ENCODE data around the gene RABGEF1.

The RABGEF1 gene

GRCh38 chr7:66725843-66726242 is 14.7 kb upstream of the RABGEF1 start:
- no peak for TF ChIP-seq CTCF (conservative IDR thresholded peaks at IDR 0.05; ENCODE audit: low read length)
- no peak for DNase-seq (ENCODE audit: low read depth)
- H3K4me3 ChIP-seq (ENCODE audit: low read length): no peak overlapping the region

- DNase-seq (ENCODE audit: low read depth): no peak
- no peak overlapping the region for H3K4me3 ChIP-seq (ENCODE audit: low read length)
- no peak for TF ChIP-seq CTCF (conservative IDR thresholded peaks at IDR 0.05; ENCODE audit: low read length)
Observed at GRCh38 chr7:66727058-66727457, 13.5 kb upstream of the RABGEF1 start.

GRCh38 chr7:66728571-66728970 is 12.0 kb upstream of the RABGEF1 start:
- H3K4me3 ChIP-seq (ENCODE audit: low read length): no peak overlapping the region
- DNase-seq (ENCODE audit: low read depth): no peak
- no peak for TF ChIP-seq CTCF (conservative IDR thresholded peaks at IDR 0.05; ENCODE audit: low read length)

- H3K4me3 ChIP-seq (ENCODE audit: low read length): no peak overlapping the region
- no peak for DNase-seq (ENCODE audit: low read depth)
- TF ChIP-seq CTCF (conservative IDR thresholded peaks at IDR 0.05; ENCODE audit: low read length): no peak
Observed at GRCh38 chr7:66729274-66729673, 11.3 kb upstream of the RABGEF1 start.

- no peak for TF ChIP-seq CTCF (conservative IDR thresholded peaks at IDR 0.05; ENCODE audit: low read length)
- no peak overlapping the region for H3K4me3 ChIP-seq (ENCODE audit: low read length)
- DNase-seq (ENCODE audit: low read depth): no peak
Observed at GRCh38 chr7:66731986-66732385, 8.5 kb upstream of the RABGEF1 start.

GRCh38 chr7:66732439-66732838 is 8.1 kb upstream of the RABGEF1 start:
- DNase-seq (ENCODE audit: low read depth): no peak

GRCh38 chr7:66734006-66734405 is 6.5 kb upstream of the RABGEF1 start:
- no peak overlapping the region for H3K4me3 ChIP-seq (ENCODE audit: low read length)
- no peak for DNase-seq (ENCODE audit: low read depth)
- no peak for TF ChIP-seq CTCF (conservative IDR thresholded peaks at IDR 0.05; ENCODE audit: low read length)

More at GRCh38 chr7:66732439-66732838, 8.1 kb upstream of the RABGEF1 start:
- no peak for TF ChIP-seq CTCF (conservative IDR thresholded peaks at IDR 0.05; ENCODE audit: low read length)
- no peak overlapping the region for H3K4me3 ChIP-seq (ENCODE audit: low read length)

Data from AG10803 (cell line).